Lower leg skin (tissue), 3 donors: ENCODE results near the gene WT1.

ENCODE experiments used
- CTCF ChIP-seq, 3 donors: fragments of 450-650 bp; IDR thresholded peaks; one replicate each; pipeline ENCODE4 v1.5.1; 2016; ENCODE audit warnings: antibody characterized with exemption in 3 of 3, mild to moderate bottlenecking in 3 of 3, moderate library complexity in 2 of 3
- POLR2A ChIP-seq, 2 donors: fragments of 450-650 bp; IDR thresholded peaks; one replicate each; pipeline ENCODE4 v1.6.1; 2016 to 2017; ENCODE audit warnings: antibody characterized with exemption in 2 of 2, mild to moderate bottlenecking in 1 of 2, moderate library complexity in 1 of 2

GRCh38 chr11:32417806-32418205 is 17.5 kb downstream of the WT1 start:
- TF ChIP-seq POLR2A (IDR thresholded peaks at IDR 0.05) (no peak), CTCF (IDR thresholded peaks at IDR 0.05) (no peak)
